ENCODE results near the gene EYS. TPM values are rescaled to one million over a fixed set of nuclear protein-coding genes. Genes with fewer than 3 reads are reported as not detected.

EYS gene
- total RNA-seq, 2 experiments from 2014 or later, result not detected

GRCh38 chr6:64983089-64983488, 723.9 kb downstream of the EYS start:
- intact Hi-C loops (cut with DNase I, micrococcal nuclease), result no loop called here
- H3K4me3 Mint-ChIP-seq, result no peak overlapping the region
- H3K4me1 ChIP-seq (ENCODE audit: insufficient read depth, low read length), result no peaks in the 10 kb centered on the region
- CTCF ChIA-PET, result no interaction called here
- H3K36me3 Mint-ChIP-seq (ENCODE audit: low read depth), result no peaks in the 10 kb centered on the region
- no peak for DNase-seq
- no peak for ATAC-seq (ENCODE audit: poor library complexity)
- H3K27me3 Mint-ChIP-seq, result no peaks in the 10 kb centered on the region
- H3K27me3 ChIP-seq (ENCODE audit: control insufficient read depth in 1 of 2, insufficient read depth in 2 of 2, low read length in 2 of 2), result no peaks in the 10 kb centered on the region
- no peak for TF ChIP-seq CTCF (IDR thresholded peaks at IDR 0.05)
- H3K4me3 ChIP-seq (ENCODE audit: low read length), result no peak overlapping the region
- no peak overlapping the region for H3K27ac Mint-ChIP-seq
- no peaks in the 10 kb centered on the region for H3K4me1 Mint-ChIP-seq (ENCODE audit: low read depth)
- no peaks in the 10 kb centered on the region for H3K36me3 ChIP-seq (ENCODE audit: insufficient read depth, low read length)
- POLR2A ChIA-PET, result no interaction called here
- H3K9me3 Mint-ChIP-seq, result peaks cover 8% of the 10 kb centered on the region
- H3K9me3 ChIP-seq (ENCODE audit: control insufficient read depth in 1 of 2, insufficient read depth in 1 of 2, low read length in 2 of 2), result no peaks in the 10 kb centered on the region
- H3K27ac ChIP-seq (ENCODE audit: low read depth in 1 of 2, low read length in 2 of 2), result no peak overlapping the region

- peaks cover 10% of the 10 kb centered on the region for H3K9me3 Mint-ChIP-seq
- no peaks in the 10 kb centered on the region for H3K4me1 Mint-ChIP-seq (ENCODE audit: low read depth)
- H3K36me3 Mint-ChIP-seq (ENCODE audit: low read depth), result no peaks in the 10 kb centered on the region
- Histone ChIP-seq H3K27me3 (ENCODE audit: control insufficient read depth in 1 of 2, insufficient read depth in 2 of 2, low read length in 2 of 2) (no peaks in the 10 kb centered on the region), H3K4me3 (ENCODE audit: low read length) (no peak overlapping the region), H3K36me3 (ENCODE audit: insufficient read depth, low read length) (no peaks in the 10 kb centered on the region), H3K27ac (ENCODE audit: low read depth in 1 of 2, low read length in 2 of 2) (no peak overlapping the region), H3K4me1 (ENCODE audit: insufficient read depth, low read length) (no peaks in the 10 kb centered on the region), H3K9me3 (ENCODE audit: control insufficient read depth in 1 of 2, insufficient read depth in 1 of 2, low read length in 2 of 2) (no peaks in the 10 kb centered on the region)
- intact Hi-C loops (cut with DNase I, micrococcal nuclease), result no loop called here
- no peaks in the 10 kb centered on the region for H3K27me3 Mint-ChIP-seq
- DNase-seq (no peak), ATAC-seq (ENCODE audit: poor library complexity) (no peak)
- no peak overlapping the region for H3K27ac Mint-ChIP-seq
- no peak overlapping the region for H3K4me3 Mint-ChIP-seq
- TF ChIP-seq CTCF (IDR thresholded peaks at IDR 0.05), result no peak
- ChIA-PET POLR2A (no interaction called here), CTCF (no interaction called here)
Measured at GRCh38 chr6:64973142-64973541, 733.9 kb downstream of the EYS start.

- ATAC-seq (ENCODE audit: poor library complexity) (no peak), DNase-seq (no peak)
- Mint-ChIP-seq H3K27ac (no peak overlapping the region), H3K27me3 (no peaks in the 10 kb centered on the region), H3K4me1 (ENCODE audit: low read depth) (no peaks in the 10 kb centered on the region), H3K36me3 (ENCODE audit: low read depth) (no peaks in the 10 kb centered on the region), H3K9me3 (peaks cover 11% of the 10 kb centered on the region), H3K4me3 (no peak overlapping the region)
- Histone ChIP-seq H3K36me3 (ENCODE audit: insufficient read depth, low read length) (no peaks in the 10 kb centered on the region), H3K4me3 (ENCODE audit: low read length) (no peak overlapping the region), H3K27ac (ENCODE audit: low read depth in 1 of 2, low read length in 2 of 2) (no peak overlapping the region), H3K27me3 (ENCODE audit: control insufficient read depth in 1 of 2, insufficient read depth in 2 of 2, low read length in 2 of 2) (no peaks in the 10 kb centered on the region), H3K9me3 (ENCODE audit: control insufficient read depth in 1 of 2, insufficient read depth in 1 of 2, low read length in 2 of 2) (peaks cover 0 to 3% of the 10 kb centered on the region in 2 experiments), H3K4me1 (ENCODE audit: insufficient read depth, low read length) (no peaks in the 10 kb centered on the region)
- no peak for TF ChIP-seq CTCF (IDR thresholded peaks at IDR 0.05)
- ChIA-PET CTCF (no interaction called here), POLR2A (no interaction called here)
- intact Hi-C loops (cut with DNase I, micrococcal nuclease), result no loop called here
Measured at GRCh38 chr6:64969139-64969538, 737.9 kb downstream of the EYS start.
